ENCODE data around the gene SLC10A7. TPM values are rescaled to one million over a fixed set of nuclear protein-coding genes. Genes with fewer than 3 reads are reported as not detected.

Gene SLC10A7
- total RNA-seq, 2 experiments from 2014 or later, result 8.7 to 9.9 TPM

GRCh38 chr4:146450524-146450923 lies 71.2 kb downstream of the SLC10A7 start:
- no peaks in the 10 kb centered on the region for H3K27me3 ChIP-seq (ENCODE audit: control insufficient read depth in 1 of 2, insufficient read depth in 2 of 2, low read length in 2 of 2)
- intact Hi-C loops (cut with DNase I, micrococcal nuclease), result no loop called here
- H3K4me3 Mint-ChIP-seq, result no peak overlapping the region
- H3K27me3 Mint-ChIP-seq, result no peaks in the 10 kb centered on the region
- no peaks in the 10 kb centered on the region for H3K4me1 ChIP-seq (ENCODE audit: insufficient read depth, low read length)
- peaks cover 20% of the 10 kb centered on the region for H3K4me1 Mint-ChIP-seq (ENCODE audit: low read depth)
- no peak overlapping the region for H3K27ac ChIP-seq (ENCODE audit: low read depth in 1 of 2, low read length in 2 of 2)
- no peak for ATAC-seq (ENCODE audit: poor library complexity)
- CTCF ChIA-PET, result interaction anchor here (0.6 kb wide), 1 partner anchor 330 kb away, joined by 4 read pairs; no protein-coding TSS in a partner anchor
- POLR2A ChIA-PET, result no interaction called here
- peaks cover 4% of the 10 kb centered on the region for H3K9me3 Mint-ChIP-seq
- H3K36me3 ChIP-seq (ENCODE audit: insufficient read depth, low read length), result no peaks in the 10 kb centered on the region
- no peak for DNase-seq
- no peak overlapping the region for H3K27ac Mint-ChIP-seq
- H3K9me3 ChIP-seq (ENCODE audit: control insufficient read depth in 1 of 2, insufficient read depth in 1 of 2, low read length in 2 of 2), result peaks cover 0 to 3% of the 10 kb centered on the region in 2 experiments
- no peak for TF ChIP-seq CTCF (IDR thresholded peaks at IDR 0.05)
- no peak overlapping the region for H3K4me3 ChIP-seq (ENCODE audit: low read length)
- H3K36me3 Mint-ChIP-seq (ENCODE audit: low read depth), result peaks cover 9% of the 10 kb centered on the region

- Histone ChIP-seq H3K36me3 (ENCODE audit: insufficient read depth, low read length) (no peaks in the 10 kb centered on the region), H3K4me1 (ENCODE audit: insufficient read depth, low read length) (no peaks in the 10 kb centered on the region), H3K27me3 (ENCODE audit: control insufficient read depth in 1 of 2, insufficient read depth in 2 of 2, low read length in 2 of 2) (no peaks in the 10 kb centered on the region), H3K4me3 (ENCODE audit: low read length) (no peak overlapping the region), H3K9me3 (ENCODE audit: control insufficient read depth in 1 of 2, insufficient read depth in 1 of 2, low read length in 2 of 2) (peaks cover 0 to 6% of the 10 kb centered on the region in 2 experiments), H3K27ac (ENCODE audit: low read depth in 1 of 2, low read length in 2 of 2) (no peak overlapping the region)
- intact Hi-C loops (cut with DNase I, micrococcal nuclease), result no loop called here
- Mint-ChIP-seq H3K27ac (no peak overlapping the region), H3K4me1 (ENCODE audit: low read depth) (peaks cover 15% of the 10 kb centered on the region), H3K4me3 (no peak overlapping the region), H3K27me3 (no peaks in the 10 kb centered on the region), H3K36me3 (ENCODE audit: low read depth) (peaks cover 9% of the 10 kb centered on the region), H3K9me3 (peaks cover 4% of the 10 kb centered on the region)
- ChIA-PET CTCF (interaction anchor here (0.6 kb wide), 1 partner anchor 669 kb away, joined by 3 read pairs; no protein-coding TSS in a partner anchor), POLR2A (no interaction called here)
- no peak for ATAC-seq (ENCODE audit: poor library complexity)
- DNase-seq, result no peak
- TF ChIP-seq CTCF (IDR thresholded peaks at IDR 0.05), result no peak
Measured at GRCh38 chr4:146446555-146446954, 75.2 kb downstream of the SLC10A7 start.

- Histone ChIP-seq H3K27me3 (ENCODE audit: control insufficient read depth in 1 of 2, insufficient read depth in 2 of 2, low read length in 2 of 2) (no peaks in the 10 kb centered on the region), H3K4me3 (ENCODE audit: low read length) (no peak overlapping the region), H3K4me1 (ENCODE audit: insufficient read depth, low read length) (no peaks in the 10 kb centered on the region), H3K36me3 (ENCODE audit: insufficient read depth, low read length) (no peaks in the 10 kb centered on the region), H3K9me3 (ENCODE audit: control insufficient read depth in 1 of 2, insufficient read depth in 1 of 2, low read length in 2 of 2) (peaks cover 0 to 6% of the 10 kb centered on the region in 2 experiments), H3K27ac (ENCODE audit: low read depth in 1 of 2, low read length in 2 of 2) (no peak overlapping the region)
- ATAC-seq (ENCODE audit: poor library complexity), result no peak
- no peak for TF ChIP-seq CTCF (IDR thresholded peaks at IDR 0.05)
- POLR2A ChIA-PET, result no interaction called here
- no peak for DNase-seq
- Mint-ChIP-seq H3K4me1 (ENCODE audit: low read depth) (peaks cover 4% of the 10 kb centered on the region), H3K27me3 (no peaks in the 10 kb centered on the region), H3K36me3 (ENCODE audit: low read depth) (peaks cover 8% of the 10 kb centered on the region), H3K27ac (no peak overlapping the region), H3K4me3 (no peak overlapping the region), H3K9me3 (no peaks in the 10 kb centered on the region)
- intact Hi-C loops (cut with DNase I, micrococcal nuclease), result no loop called here
- CTCF ChIA-PET, result interaction anchor here (0.6 kb wide), 1 partner anchor 668 kb away, joined by 3 read pairs; no protein-coding TSS in a partner anchor
Measured at GRCh38 chr4:146445198-146446150, 76.3 kb downstream of the SLC10A7 start.

Measured in CD4-positive, alpha-beta T cell (primary cell).